Spleen (tissue), 11 donors: Measurements from ENCODE around the gene CHURC1. TPM values are rescaled to one million over a fixed set of nuclear protein-coding genes. Genes with fewer than 3 reads are reported as not detected.
A peak's percentile ranks its signal among the peaks of the same experiment; 100 is the strongest.

Experiments
- DNase-seq: peaks from one replicate; pipeline ENCODE4 v3.0.0-alpha.2; 2020
- H3K27ac ChIP-seq, 8 donors: fragments of 200-600 bp; sonication (generic) in 7 of 8; 1 replicate in 4 of 8; 2 replicates in 4 of 8; pipeline versions ENCODE4 v1.5.0 to v1.8.0; 2016 to 2021; ENCODE audit warnings: inconsistent platforms in 4 of 8, mild to moderate bottlenecking in 4 of 8, moderate library complexity in 1 of 8
- H3K27me3 ChIP-seq, 7 donors: fragments of 200-600 bp; sonication (generic) in 6 of 7; replicated peaks in 1 of 7; 1 replicate in 4 of 7; 2 replicates in 3 of 7; pipeline versions ENCODE4 v1.5.0 to v1.8.0; 2016 to 2021; ENCODE audit warnings: inconsistent platforms in 3 of 7, mild to moderate bottlenecking in 1 of 7
- H3K36me3 ChIP-seq, 6 donors: fragments of 200-600 bp; sonication (generic) in 5 of 6; 1 replicate in 4 of 6; 2 replicates in 2 of 6; pipeline versions ENCODE4 v1.5.0 to v1.8.0; 2016 to 2021; ENCODE audit warnings: inconsistent platforms in 2 of 6
- H3K4me1 ChIP-seq, 6 donors: fragments of 200-600 bp; sonication (generic) in 5 of 6; 1 replicate in 3 of 6; 2 replicates in 3 of 6; pipeline versions ENCODE4 v1.5.0 to v1.8.0; 2016 to 2021; ENCODE audit warnings: inconsistent platforms in 3 of 6
- H3K4me3 ChIP-seq, 8 donors: fragments of 200-600 bp; sonication (generic) in 7 of 8; 1 replicate in 4 of 8; 2 replicates in 4 of 8; pipeline versions ENCODE4 v1.5.0 to v1.8.0; 2016 to 2021; ENCODE audit warnings: inconsistent platforms in 4 of 8, mild to moderate bottlenecking in 4 of 8, moderate library complexity in 2 of 8
- H3K9me3 ChIP-seq, 8 donors: fragments of 200-600 bp; sonication (generic) in 7 of 8; 1 replicate in 4 of 8; 2 replicates in 4 of 8; pipeline versions ENCODE4 v1.5.0 to v1.8.0; 2016 to 2021; ENCODE audit warnings: inconsistent platforms in 4 of 8
- POLR2A ChIP-seq, 3 donors: fragments of 450-650 bp; IDR thresholded peaks; one replicate each; pipeline ENCODE4 v1.5.1; 2017; ENCODE audit warnings: antibody characterized with exemption in 3 of 3, mild to moderate bottlenecking in 1 of 3
- POLR2AphosphoS5 ChIP-seq, 3 donors: sonication (generic); formaldehyde crosslinking; IDR thresholded peaks; one replicate each; pipeline ENCODE4 v1.5.1; 2017; ENCODE audit warnings: antibody characterized with exemption in 3 of 3
- WGBS, 5 donors: extraction: QIAGEN DNeasy Blood & Tissue Kit in 3 of 5; methylation state at CpG; one replicate each; pipeline versions ENCODE4 v1.1.5 to v1.1.7; 2013 to 2018; 5-methylcytosine and 5-hydroxymethylcytosine counted together
- intact Hi-C: fragments of 100-400 bp; cut with DNase I; formaldehyde crosslinking; loops from one replicate; pipeline ENCODE4 v1.15.0; 2023; ENCODE audit warnings: low total_unique reads
- polyA plus RNA-seq, 3 donors: library from polyadenylated mRNA; stranded (reverse); fragments of 200-250 nt; gene quantifications; one replicate each; pipeline ENCODE4 v1.2.1, GENCODE V29; 2013
- total RNA-seq, 7 donors: library from RNA; depleted of rRNA in 3 of 7; stranded (reverse); fragments of >200 nt in 3 of 7; fragmentation: NEBNext Ultra II Directional in 4 of 7; extraction: Animal tissue kit (Norgen Biotek cat#: 25700) in 4 of 7; gene quantifications; one replicate each; pipeline versions ENCODE4 v1.1.0 to v1.2.1, GENCODE V29; 2016 to 2021
- TF ChIP-seq, protein P1 (sequence below), 11 experiments: fragments of 200-600 bp in 7 of 11; fragments of 450-650 bp in 4 of 11; sonication (generic) in 4 of 11; IDR thresholded peaks in 8 of 11; conservative IDR thresholded peaks in 3 of 11; 1 replicate in 7 of 11; 2 replicates in 4 of 11; pipeline versions ENCODE4 v1.4.0 to v1.8.0; 2016 to 2021; ENCODE audit warnings: antibody characterized with exemption in 11 of 11, inconsistent platforms in 4 of 11, mild to moderate bottlenecking in 1 of 11
- donor health status: healthy with polysubstance abuse.
- donor health status: DM: no; HTN: no; CAD: no; lungs with moderate emphysema.
- donor health status: DM: no; HTN: no; CAD: no.
- donor health status: Bipolar disorder and iron deficiency.
- donor health status: healthy.
- donor health status: DM: no; HTN: no; CAD: no.
- donor health status: DM: yes; HTN: yes; CAD: no.

CHURC1 gene
- total and polyA plus RNA-seq, 10 donors, result 34.0 to 135 (median 64.2) TPM

DNA sequence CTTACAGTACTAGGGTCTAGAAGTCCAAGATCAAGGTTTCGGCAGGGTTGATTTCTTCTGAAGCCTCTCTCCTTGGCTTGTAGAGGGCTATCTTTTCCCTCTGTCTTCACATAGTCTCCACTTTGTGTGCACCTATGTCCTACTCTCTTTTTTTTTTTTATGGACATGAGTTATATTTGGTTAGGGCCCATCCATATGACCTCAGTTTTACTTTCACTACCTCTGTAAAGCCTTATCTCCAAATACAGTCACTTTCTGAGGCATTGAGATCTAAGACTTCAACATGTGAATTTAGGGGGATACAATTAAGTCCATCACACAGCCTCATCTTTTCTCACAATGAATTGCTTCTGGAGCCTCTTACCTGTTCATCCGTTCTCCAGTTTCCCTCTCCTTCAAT lies 28.7 kb upstream of the CHURC1 start:
- H3K4me3 ChIP-seq, result no peak overlapping the region
- no peaks in the 10 kb centered on the region for H3K9me3 ChIP-seq
- no peak overlapping the region for H3K27ac ChIP-seq
- peaks cover 0 to 31% (median 14%) of the 10 kb centered on the region in 7 donors for H3K27me3 ChIP-seq
- TF ChIP-seq, protein P1, sequence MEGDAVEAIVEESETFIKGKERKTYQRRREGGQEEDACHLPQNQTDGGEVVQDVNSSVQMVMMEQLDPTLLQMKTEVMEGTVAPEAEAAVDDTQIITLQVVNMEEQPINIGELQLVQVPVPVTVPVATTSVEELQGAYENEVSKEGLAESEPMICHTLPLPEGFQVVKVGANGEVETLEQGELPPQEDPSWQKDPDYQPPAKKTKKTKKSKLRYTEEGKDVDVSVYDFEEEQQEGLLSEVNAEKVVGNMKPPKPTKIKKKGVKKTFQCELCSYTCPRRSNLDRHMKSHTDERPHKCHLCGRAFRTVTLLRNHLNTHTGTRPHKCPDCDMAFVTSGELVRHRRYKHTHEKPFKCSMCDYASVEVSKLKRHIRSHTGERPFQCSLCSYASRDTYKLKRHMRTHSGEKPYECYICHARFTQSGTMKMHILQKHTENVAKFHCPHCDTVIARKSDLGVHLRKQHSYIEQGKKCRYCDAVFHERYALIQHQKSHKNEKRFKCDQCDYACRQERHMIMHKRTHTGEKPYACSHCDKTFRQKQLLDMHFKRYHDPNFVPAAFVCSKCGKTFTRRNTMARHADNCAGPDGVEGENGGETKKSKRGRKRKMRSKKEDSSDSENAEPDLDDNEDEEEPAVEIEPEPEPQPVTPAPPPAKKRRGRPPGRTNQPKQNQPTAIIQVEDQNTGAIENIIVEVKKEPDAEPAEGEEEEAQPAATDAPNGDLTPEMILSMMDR (IDR thresholded peaks at IDR 0.05 in 8 of 11, conservative IDR thresholded peaks at IDR 0.05 in 3 of 11), result no peak
- TF ChIP-seq POLR2A (IDR thresholded peaks at IDR 0.05), result no peak
- TF ChIP-seq POLR2AphosphoS5 (IDR thresholded peaks at IDR 0.05), result no peak
- intact Hi-C loops, result no loop called here
- WGBS, 5 donors, result 91 to 99% (median 97%) methylated on average over 2 of the region's 2 CpGs
- H3K36me3 ChIP-seq, result no peaks in the 10 kb centered on the region
- H3K4me1 ChIP-seq, result peaks cover 0 to 7% (median 4%) of the 10 kb centered on the region in 6 donors
- no peak for DNase-seq

DNA sequence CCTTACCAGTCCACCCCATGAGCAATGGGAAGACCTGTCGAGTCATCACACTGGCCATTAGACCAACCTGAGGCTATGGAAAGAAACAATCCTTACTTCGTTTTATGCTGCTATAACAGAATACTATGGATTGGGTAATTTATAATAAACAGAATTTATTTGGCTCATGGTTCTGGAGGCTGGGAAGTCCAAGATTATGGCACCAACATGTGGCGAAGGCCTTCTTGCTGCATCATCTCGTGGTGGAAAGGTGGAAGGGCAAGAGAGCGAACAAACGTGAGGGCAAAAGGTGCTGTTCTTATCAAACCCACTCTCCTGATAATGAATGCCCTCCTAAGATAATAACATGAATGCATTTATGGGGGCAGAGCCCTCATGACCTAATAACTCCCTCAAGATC lies 24.9 kb upstream of the CHURC1 start:
- no peak overlapping the region for H3K27ac ChIP-seq
- DNase-seq, result no peak
- no peaks in the 10 kb centered on the region for H3K36me3 ChIP-seq
- peaks cover 0 to 16% (median 0%) of the 10 kb centered on the region in 7 donors for H3K27me3 ChIP-seq
- H3K4me3 ChIP-seq, result no peak overlapping the region
- TF ChIP-seq POLR2A (IDR thresholded peaks at IDR 0.05) (no peak), POLR2AphosphoS5 (IDR thresholded peaks at IDR 0.05) (no peak)
- TF ChIP-seq, protein P1 (IDR thresholded peaks at IDR 0.05 in 8 of 11, conservative IDR thresholded peaks at IDR 0.05 in 3 of 11), result no peak
- H3K4me1 ChIP-seq, result no peaks in the 10 kb centered on the region
- WGBS, 5 donors, result 86 to 95% (median 91%) methylated on average over 6 of the region's 6 CpGs
- intact Hi-C loops, result no loop called here
- no peaks in the 10 kb centered on the region for H3K9me3 ChIP-seq

DNA sequence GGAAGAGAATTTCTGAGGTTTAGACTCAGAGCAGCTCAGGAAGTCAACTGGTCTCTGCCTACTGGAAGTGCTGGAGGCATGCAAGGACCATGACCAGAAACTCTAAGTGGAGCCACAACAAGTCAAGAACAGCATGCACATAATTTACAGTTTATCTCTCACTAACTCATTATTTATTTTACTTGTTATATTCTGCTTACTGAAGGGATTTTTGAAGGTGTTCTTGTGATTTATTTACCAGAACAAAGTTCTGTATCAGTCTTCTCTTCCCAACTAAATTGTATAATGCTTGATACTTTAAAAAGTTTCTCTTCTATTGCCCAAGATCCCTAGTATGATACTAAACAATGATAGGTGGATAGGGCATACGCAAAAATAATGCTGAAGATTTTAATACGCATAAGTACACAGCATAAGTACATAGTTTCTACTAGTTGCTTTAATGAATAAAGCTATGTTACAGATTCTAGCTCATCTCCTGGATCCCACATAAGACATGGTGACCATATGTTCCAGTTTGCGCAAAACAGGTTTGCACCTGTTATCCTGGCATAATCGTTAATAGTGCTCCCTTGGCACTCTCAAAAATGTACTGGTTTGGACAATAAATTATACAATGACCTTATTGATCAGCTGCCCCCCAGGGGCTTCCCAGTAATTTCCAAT lies 22.9 kb upstream of the CHURC1 start:
- WGBS, 5 donors, result 90 to 97% (median 92%) methylated on average over 4 of the region's 4 CpGs
- no peak for DNase-seq
- no peaks in the 10 kb centered on the region for H3K4me1 ChIP-seq
- intact Hi-C loops, result loop anchor here (5.0 kb wide), 2 partner anchors 69 to 219 kb away; no protein-coding TSS in a partner anchor
- peaks cover 0 to 16% (median 0%) of the 10 kb centered on the region in 7 donors for H3K27me3 ChIP-seq
- H3K4me3 ChIP-seq, result no peak overlapping the region
- TF ChIP-seq POLR2AphosphoS5 (IDR thresholded peaks at IDR 0.05) (no peak), POLR2A (IDR thresholded peaks at IDR 0.05) (no peak)
- TF ChIP-seq, protein P1 (IDR thresholded peaks at IDR 0.05 in 8 of 11, conservative IDR thresholded peaks at IDR 0.05 in 3 of 11), result no peak
- no peaks in the 10 kb centered on the region for H3K36me3 ChIP-seq
- H3K27ac ChIP-seq, result no peak overlapping the region
- H3K9me3 ChIP-seq, result no peaks in the 10 kb centered on the region

DNA sequence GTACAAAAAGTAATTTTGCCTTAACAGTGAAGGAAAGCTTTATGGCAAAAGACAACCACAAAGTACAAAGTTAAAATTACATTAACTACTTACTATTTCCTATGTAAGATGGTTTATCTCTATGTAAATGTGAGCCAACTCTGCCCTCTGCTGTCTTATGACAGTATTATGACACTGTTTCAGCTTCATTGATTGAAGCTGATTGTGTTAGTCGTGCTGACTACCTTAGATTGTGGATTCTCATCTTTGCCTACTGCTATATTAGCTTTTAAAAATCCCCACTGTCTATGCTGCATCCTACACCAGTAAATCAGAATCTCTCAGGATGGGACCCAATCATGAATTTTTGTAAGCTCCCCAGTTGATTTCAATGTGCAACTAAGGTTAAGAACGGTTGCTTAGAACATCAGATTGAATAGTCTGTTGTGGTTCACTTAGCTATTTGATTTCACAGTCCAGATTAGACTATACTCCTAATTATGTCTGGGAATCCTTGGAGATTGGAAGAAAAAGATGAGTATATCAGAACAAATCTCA lies 22.3 kb upstream of the CHURC1 start:
- intact Hi-C loops, result loop anchor here (5.0 kb wide), 2 partner anchors 70 to 220 kb away; no protein-coding TSS in a partner anchor
- WGBS, 5 donors, result 48 to 50% (median 50%) methylated on average over 2 of the region's 2 CpGs

More for the DNA sequence above, 22.3 kb upstream of the CHURC1 start:
- Histone ChIP-seq H3K27me3 (peaks cover 0 to 16% (median 0%) of the 10 kb centered on the region in 7 donors), H3K4me1 (no peaks in the 10 kb centered on the region), H3K27ac (no peak overlapping the region), H3K36me3 (no peaks in the 10 kb centered on the region), H3K4me3 (no peak overlapping the region), H3K9me3 (no peaks in the 10 kb centered on the region)
- DNase-seq, result no peak
- TF ChIP-seq, protein P1 (IDR thresholded peaks at IDR 0.05 in 8 of 11, conservative IDR thresholded peaks at IDR 0.05 in 3 of 11), result peak in 10 of 11 experiments; percentile 25 to 76 (median 61)
- TF ChIP-seq POLR2A (IDR thresholded peaks at IDR 0.05), result no peak
